HS-27A (cell line): ENCODE results near the gene CFAP410.
"Not testable (repeated sequence)": the region's sequence is repeated elsewhere in the genome, so short reads cannot be mapped to it uniquely, and the experiment has no call there.

Source experiments
- DNase-seq: peaks from one replicate; pipeline ENCODE4 v3.0.0-alpha.2; 2012; ENCODE audit warnings: low read depth, missing footprints

CFAP410 gene

GRCh38 chr21:44350773-44351481 lies 11.7 kb upstream of the CFAP410 start:
- no peak for DNase-seq

GRCh38 chr21:44349847-44350772 lies 10.9 kb upstream of the CFAP410 start:
- no peak for DNase-seq

GRCh38 chr21:44349416-44349846 lies 10.2 kb upstream of the CFAP410 start:
- no peak for DNase-seq

- DNase-seq: no peak
These were observed 9.7 kb upstream of the CFAP410 start for GRCh38 chr21:44348861-44349260.

GRCh38 chr21:44347911-44348451 lies 8.8 kb upstream of the CFAP410 start:
- DNase-seq: no peak

GRCh38 chr21:44345495-44345894 lies 6.3 kb upstream of the CFAP410 start:
- DNase-seq: no peak

GRCh38 chr21:44344541-44345183 lies 5.5 kb upstream of the CFAP410 start:
- no peak for DNase-seq

GRCh38 chr21:44342981-44343380 lies 3.8 kb upstream of the CFAP410 start:
- not testable (repeated sequence) for DNase-seq

GRCh38 chr21:44341726-44342458 lies 2.7 kb upstream of the CFAP410 start:
- not testable (repeated sequence) for DNase-seq

GRCh38 chr21:44337941-44338895 lies 972 bp downstream of the CFAP410 start:
- DNase-seq: no peak

- no peak for DNase-seq
These were observed 1.7 kb downstream of the CFAP410 start for GRCh38 chr21:44337449-44337848.

- no peak for DNase-seq
These were observed 3.7 kb downstream of the CFAP410 start for GRCh38 chr21:44335266-44336059.

GRCh38 chr21:44334329-44335030 lies 4.7 kb downstream of the CFAP410 start:
- no peak for DNase-seq

GRCh38 chr21:44333509-44334328 lies 5.5 kb downstream of the CFAP410 start:
- DNase-seq: no peak

- DNase-seq: no peak
These were observed 6.2 kb downstream of the CFAP410 start for GRCh38 chr21:44332965-44333364.

GRCh38 chr21:44332383-44332782 lies 6.8 kb downstream of the CFAP410 start:
- no peak for DNase-seq

GRCh38 chr21:44331650-44332307 lies 7.4 kb downstream of the CFAP410 start:
- no peak for DNase-seq

- no peak for DNase-seq
These were observed 8.0 kb downstream of the CFAP410 start for GRCh38 chr21:44331209-44331608.
